ENCODE results near the gene PHC2. TPM values are rescaled to one million over a fixed set of nuclear protein-coding genes. Genes with fewer than 3 reads are reported as not detected.

The PHC2 gene
- total RNA-seq, 1 experiment from 2014 or later: 176 TPM

GRCh38 chr1:33338048-33338439, 92.9 kb downstream of the PHC2 start:
- Histone ChIP-seq H3K4me2 (ENCODE audit: low read length) (no peak overlapping the region), H3K79me2 (ENCODE audit: insufficient read depth, low read length) (peaks cover 99% of the 10 kb centered on the region), H3K27ac (ENCODE audit: low read depth, low read length) (0 out of 2 replicates have a peak overlapping the region, but pooled peaks have one; percentile 1), H4K20me1 (ENCODE audit: insufficient read depth) (peaks cover 11% of the 10 kb centered on the region; the same call in 1 of the 2 replicates), H3K36me3 (ENCODE audit: control insufficient read depth in 1 of 2, insufficient read depth in 2 of 2, low read length in 2 of 2) (peaks cover 46 to 54% of the 10 kb centered on the region in 2 experiments), H3K4me1 (ENCODE audit: control insufficient read depth in 1 of 2, insufficient read depth in 2 of 2, low read length in 2 of 2) (peaks cover 0 to 35% of the 10 kb centered on the region in 2 experiments; a peak in 3 of 4 replicates), H3K4me3 (replicated peaks in 1 of 2; ENCODE audit: low read depth in 1 of 2, low read length in 2 of 2) (no peak overlapping the region), H2AFZ (ENCODE audit: low read depth, low read length, poor library complexity, severe bottlenecking) (no peak overlapping the region), H3K27me3 (ENCODE audit: insufficient read depth, low read length) (no peaks in the 10 kb centered on the region), H3K9me3 (ENCODE audit: control insufficient read depth in 1 of 2, insufficient read depth in 1 of 2, low read depth in 1 of 2, low read length in 2 of 2) (no peaks in the 10 kb centered on the region), H3K9ac (ENCODE audit: low read length) (no peak overlapping the region), H3K9me2 (ENCODE audit: insufficient read depth) (no peaks in the 10 kb centered on the region)
- no peak for ATAC-seq
- no peak for DNase-seq (ENCODE audit: low read depth, low spot score)
- intact Hi-C loops (cut with micrococcal nuclease): no loop called here
- RAD21 ChIA-PET (ENCODE audit: low non-redundant PET in 1 of 2, low total read pairs in 2 of 2, uncharacterized antibody in 2 of 2, unreplicated experiment in 2 of 2): interaction anchor here in 1 of 2 experiments (0.5 kb wide), 1 partner anchor 89 kb away, joined by 3 read pairs; no protein-coding TSS in a partner anchor
- no peak for TF ChIP-seq POLR2AphosphoS5 (IDR thresholded peaks at IDR 0.05; ENCODE audit: low read depth, low read length)
- TF ChIP-seq EZH2 (IDR thresholded peaks at IDR 0.05): no peak
- TF ChIP-seq CTCF (IDR thresholded peaks at IDR 0.05 in 2 of 3, conservative IDR thresholded peaks at IDR 0.05 in 1 of 3; ENCODE audit: borderline replicate concordance in 1 of 3, insufficient read depth in 1 of 3, low read depth in 2 of 3, low read length in 2 of 3): no peak
- TF ChIP-seq REST (IDR thresholded peaks at IDR 0.05; ENCODE audit: low read depth): no peak
- no peak for TF ChIP-seq EZH2phosphoT487 (IDR thresholded peaks at IDR 0.05; ENCODE audit: borderline replicate concordance)
- TF ChIP-seq YY1 (IDR thresholded peaks at IDR 0.05; ENCODE audit: extremely low read depth, insufficient replicate concordance, low read depth, low read length): no peak
- TF ChIP-seq EGR1 (IDR thresholded peaks at IDR 0.05; ENCODE audit: low read depth): no peak
- TF ChIP-seq ATF3 (IDR thresholded peaks at IDR 0.05): no peak
- TF ChIP-seq ZFX (IDR thresholded peaks at IDR 0.05): no peak
- TF ChIP-seq SP1 (IDR thresholded peaks at IDR 0.05; ENCODE audit: low read depth): no peak
- TF ChIP-seq CEBPB (IDR thresholded peaks at IDR 0.05; ENCODE audit: low read depth): no peak
- TF ChIP-seq ZBTB33 (IDR thresholded peaks at IDR 0.05; ENCODE audit: extremely low read depth, insufficient replicate concordance, low read length): no peak
- TF ChIP-seq CBX3 (IDR thresholded peaks at IDR 0.05; ENCODE audit: low read depth): no peak
- no peak for TF ChIP-seq SRF (IDR thresholded peaks at IDR 0.05; ENCODE audit: low read depth)
- CTCF ChIA-PET: interaction anchor here (1.4 kb wide), 1 partner anchor 42 kb away, joined by 5 read pairs; no protein-coding TSS in a partner anchor
- BruUV-seq (replicated peaks): no TSS peak
- POLR2A ChIA-PET: interaction anchor here (0.5 kb wide), 1 partner anchor 76 kb away, joined by 3 read pairs; no protein-coding TSS in a partner anchor

Data from HCT116 (cell line).